Astrocyte (in vitro differentiated cells and primary cell): ENCODE measurements around the gene HNRNPUL1. TPM values are rescaled to one million over a fixed set of nuclear protein-coding genes. Genes with fewer than 3 reads are reported as not detected.
"Not testable (repeated sequence)": the region's sequence is repeated elsewhere in the genome, so short reads cannot be mapped to it uniquely, and the experiment has no call there.

Experiments used
- DNase-seq: peaks from one replicate; pipeline ENCODE4 v3.0.0-alpha.2; 2010; ENCODE audit warnings: low read depth
- FAIRE-seq: peaks from 2 replicates; lab custom pipeline; 2011; peaks lifted over from hg19 to GRCh38; lab: Jason Lieb, UNC
- H2AFZ ChIP-seq: 2 replicates; pipeline ENCODE4 v1.6.0; 2012; ENCODE audit warnings: low read depth, low read length, inconsistent platforms
- H3K27ac ChIP-seq: 2 replicates; pipeline ENCODE4 v1.5.1; 2011; ENCODE audit warnings: low read depth, low read length, inconsistent platforms
- H3K27me3 ChIP-seq: 2 replicates; pipeline ENCODE4 v1.6.0; 2011; ENCODE audit warnings: low read length, inconsistent platforms; ENCODE audit not compliant: insufficient read depth
- H3K36me3 ChIP-seq: 2 replicates; pipeline ENCODE4 v1.5.1; 2011; ENCODE audit warnings: low read length, inconsistent platforms; ENCODE audit not compliant: insufficient read depth
- H3K4me1 ChIP-seq: 2 replicates; pipeline ENCODE4 v1.5.1; 2011; ENCODE audit warnings: low read length, inconsistent platforms; ENCODE audit not compliant: insufficient read depth
- H3K4me2 ChIP-seq: 2 replicates; pipeline ENCODE4 v1.6.0; 2012; ENCODE audit warnings: low read length, inconsistent platforms
- H3K4me3 ChIP-seq: 2 replicates; pipeline ENCODE4 v1.5.1; 2011; ENCODE audit warnings: low read depth, mild to moderate bottlenecking, low read length, inconsistent platforms; ENCODE audit not compliant: insufficient read depth
- H3K79me2 ChIP-seq: 2 replicates; pipeline ENCODE4 v1.6.0; 2012; ENCODE audit warnings: mild to moderate bottlenecking, low read length, inconsistent platforms; ENCODE audit not compliant: insufficient read depth
- H3K9ac ChIP-seq: 2 replicates; pipeline ENCODE4 v1.6.0; 2012; ENCODE audit warnings: mild to moderate bottlenecking, low read length, inconsistent platforms
- H3K9me3 ChIP-seq: 2 replicates; pipeline ENCODE4 v1.5.1; 2012; ENCODE audit warnings: low read depth, mild to moderate bottlenecking, low read length, inconsistent platforms; ENCODE audit not compliant: insufficient read depth
- H4K20me1 ChIP-seq: 2 replicates; pipeline ENCODE4 v1.6.0; 2012; ENCODE audit warnings: low read length, inconsistent platforms; ENCODE audit not compliant: insufficient read depth
- H3K27ac Mint-ChIP-seq: one replicate; pipeline ENCODE4 v1.8.0; 2021; ENCODE audit warnings: mild to moderate bottlenecking, mixed read lengths; ENCODE audit not compliant: unreplicated experiment
- H3K27me3 Mint-ChIP-seq: one replicate; pipeline ENCODE4 v1.8.0; 2021; ENCODE audit warnings: low read depth, mixed read lengths; ENCODE audit not compliant: unreplicated experiment
- H3K36me3 Mint-ChIP-seq: one replicate; pipeline ENCODE4 v1.8.0; 2021; ENCODE audit warnings: low read depth, mixed read lengths; ENCODE audit not compliant: unreplicated experiment
- H3K4me1 Mint-ChIP-seq: one replicate; pipeline ENCODE4 v1.8.0; 2021; ENCODE audit warnings: low read depth, mixed read lengths; ENCODE audit not compliant: unreplicated experiment
- H3K4me3 Mint-ChIP-seq: one replicate; pipeline ENCODE4 v1.8.0; 2021; ENCODE audit warnings: mild to moderate bottlenecking, moderate library complexity, mixed read lengths; ENCODE audit not compliant: unreplicated experiment
- H3K9me3 Mint-ChIP-seq: one replicate; pipeline ENCODE4 v1.8.0; 2021; ENCODE audit warnings: mild to moderate bottlenecking, mixed read lengths; ENCODE audit not compliant: unreplicated experiment
- CTCF ChIP-seq: IDR thresholded peaks from 2 replicates; pipeline ENCODE4 v1.5.1; 2011; ENCODE audit warnings: low read depth, mild to moderate bottlenecking, inconsistent platforms, low read length, moderate library complexity; ENCODE audit not compliant: insufficient read depth
- EZH2 ChIP-seq: IDR thresholded peaks from 2 replicates; pipeline ENCODE4 v1.6.1; 2012; ENCODE audit warnings: mild to moderate bottlenecking, low read length, inconsistent platforms; ENCODE audit not compliant: insufficient read depth
- total RNA-seq: library from RNA; stranded (reverse); gene quantifications from 2 replicates; pipeline ENCODE4 v1.2.1, GENCODE V29; 2021

Gene HNRNPUL1
- total RNA-seq, 1 donor from 2014 or later: 174 TPM

DNA sequence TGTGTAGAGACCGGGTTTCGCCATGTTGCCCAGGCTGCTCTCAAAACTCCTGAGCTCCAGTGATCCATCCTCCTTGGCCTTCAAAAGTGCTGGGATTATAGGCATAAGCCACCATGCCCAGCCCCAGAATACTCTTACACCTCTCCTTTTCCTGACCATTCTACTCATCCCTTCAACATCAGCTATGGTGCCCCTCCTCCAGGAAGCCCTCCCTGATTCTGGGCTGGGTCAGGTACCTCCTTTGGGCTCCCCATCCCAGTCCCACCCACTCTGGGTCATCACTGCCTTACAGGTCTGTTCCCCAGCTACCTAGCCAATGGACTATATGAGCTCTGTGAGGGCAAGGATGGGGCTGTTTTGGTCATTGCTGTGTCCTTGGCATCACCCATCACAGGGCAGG lies 80.0 kb downstream of the HNRNPUL1 start:
- no peak overlapping the region for H2AFZ ChIP-seq
- peaks cover 9% of the 10 kb centered on the region for H3K4me1 Mint-ChIP-seq
- H3K79me2 ChIP-seq: peaks cover 27% of the 10 kb centered on the region
- no peaks in the 10 kb centered on the region for H3K27me3 ChIP-seq
- H3K4me1 ChIP-seq: peaks cover 1% of the 10 kb centered on the region
- H3K27ac Mint-ChIP-seq: no peak overlapping the region
- H3K4me2 ChIP-seq: no peak overlapping the region
- no peaks in the 10 kb centered on the region for H3K27me3 Mint-ChIP-seq
- no peak for FAIRE-seq
- no peak overlapping the region for H3K9ac ChIP-seq
- TF ChIP-seq CTCF (no peak), EZH2 (no peak)
- no peaks in the 10 kb centered on the region for H3K9me3 ChIP-seq
- peaks cover 32% of the 10 kb centered on the region for H3K36me3 ChIP-seq
- peaks cover 30% of the 10 kb centered on the region for H3K36me3 Mint-ChIP-seq
- no peak overlapping the region for H3K4me3 ChIP-seq
- no peak overlapping the region for H3K4me3 Mint-ChIP-seq
- no peak for DNase-seq
- no peaks in the 10 kb centered on the region for H3K9me3 Mint-ChIP-seq
- peaks cover 74% of the 10 kb centered on the region for H4K20me1 ChIP-seq
- no peak overlapping the region for H3K27ac ChIP-seq

- not testable (repeated sequence) for H3K27me3 Mint-ChIP-seq, H3K9ac ChIP-seq, H3K27me3 ChIP-seq, H3K9me3 Mint-ChIP-seq, H3K27ac Mint-ChIP-seq, FAIRE-seq, H3K4me1 ChIP-seq, H3K4me3 ChIP-seq, H3K27ac ChIP-seq, DNase-seq, H3K4me2 ChIP-seq, H3K9me3 ChIP-seq, H2AFZ ChIP-seq, H3K4me3 Mint-ChIP-seq
- peaks cover 77% of the 10 kb centered on the region for H4K20me1 ChIP-seq
- Mint-ChIP-seq H3K36me3 (peaks cover 20% of the 10 kb centered on the region), H3K4me1 (peaks cover 13% of the 10 kb centered on the region)
- H3K36me3 ChIP-seq: peaks cover 27% of the 10 kb centered on the region
- H3K79me2 ChIP-seq: peaks cover 52% of the 10 kb centered on the region
These were observed 82.7 kb downstream of the HNRNPUL1 start for GRCh38 chr19:41346916-41347315.

DNA sequence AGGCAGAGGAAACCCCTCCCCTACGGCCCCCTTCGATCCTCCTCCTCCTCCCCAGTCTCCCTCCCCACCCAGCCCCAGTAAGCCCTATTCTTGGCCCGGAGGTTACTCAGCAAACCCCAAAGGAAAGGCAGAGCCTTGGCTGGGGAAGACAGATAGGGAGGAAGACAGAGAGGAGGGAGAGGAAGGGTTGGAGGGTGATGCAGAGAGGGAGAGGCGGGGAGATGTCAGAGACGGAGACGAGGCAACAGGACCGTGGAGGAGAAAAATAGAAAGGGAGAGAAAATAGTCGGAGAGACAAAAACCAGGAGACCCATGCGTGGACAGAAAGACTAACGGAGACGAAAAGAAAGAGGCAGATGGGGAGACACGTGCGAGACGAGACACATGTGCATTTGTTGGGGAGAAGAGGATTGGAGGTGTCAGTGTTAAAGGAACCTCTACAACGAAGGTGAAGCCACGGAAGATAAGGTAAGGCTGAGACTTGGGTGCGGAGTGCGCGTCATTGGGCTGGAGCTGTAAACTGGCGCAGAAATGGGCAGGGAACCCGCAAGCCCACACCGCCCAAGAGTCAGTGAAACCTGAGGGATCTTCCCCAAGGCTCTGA lies 86.7 kb downstream of the HNRNPUL1 start:
- Mint-ChIP-seq H3K4me3 (peak overlapping the region; percentile 97), H3K27me3 (no peaks in the 10 kb centered on the region), H3K36me3 (peaks cover 24% of the 10 kb centered on the region), H3K27ac (peak overlapping the region; percentile 48), H3K4me1 (peaks cover 15% of the 10 kb centered on the region), H3K9me3 (no peaks in the 10 kb centered on the region)
- peaks cover 6% of the 10 kb centered on the region for H3K4me1 ChIP-seq
- H3K4me3 ChIP-seq: peak overlapping the region; percentile 85
- H3K27ac ChIP-seq: peak overlapping the region; percentile 59
- no peaks in the 10 kb centered on the region for H3K27me3 ChIP-seq
- peak overlapping the region; percentile 94 for H3K9ac ChIP-seq
- peaks cover 11% of the 10 kb centered on the region for H3K36me3 ChIP-seq
- peak overlapping the region; percentile 99 for H3K4me2 ChIP-seq
- FAIRE-seq (no peak), DNase-seq (no peak)
- H2AFZ ChIP-seq: peak overlapping the region; percentile 38
- no peak for TF ChIP-seq CTCF
- no peak for TF ChIP-seq EZH2
- H3K79me2 ChIP-seq: peaks cover 62% of the 10 kb centered on the region
- H3K9me3 ChIP-seq: no peaks in the 10 kb centered on the region
- H4K20me1 ChIP-seq: peaks cover 67% of the 10 kb centered on the region
